Stimulated activated CD4-positive, alpha-beta T cell treated with anti-CD3 and anti-CD28 coated beads, Interleukin-1b, Interleukin-23, amount 100 ng/mL, for 1 hour (primary cell): ENCODE data around the gene PARP14.
"Not testable (repeated sequence)": the region's sequence is repeated elsewhere in the genome, so short reads cannot be mapped to it uniquely, and the experiment has no call there.

Experiments
- DNase-seq, 2 donors: peaks; one replicate each; pipeline ENCODE4 v3.0.0-alpha.2; 2020; ENCODE audit warnings: low read depth in 2 of 2

The PARP14 gene

GRCh38 chr3:122680475-122681283, at the start of gene PARP14:
PARP14 (plus strand) TSS chr3:122680839; CDS start chr3:122680884, 45 bp downstream.
- DNase-seq, result peak; percentile 10 to 43

GRCh38 chr3:122635789-122636188, 44.9 kb upstream of the PARP14 start:
- no peak for DNase-seq

- no peak for DNase-seq
These were observed 43.9 kb upstream of the PARP14 start for GRCh38 chr3:122636697-122637096.

GRCh38 chr3:122640437-122640999, 40.1 kb upstream of the PARP14 start:
- no peak for DNase-seq

- no peak for DNase-seq
These were observed 37.7 kb upstream of the PARP14 start for GRCh38 chr3:122642935-122643334.

- no peak for DNase-seq
These were observed 34.3 kb upstream of the PARP14 start for GRCh38 chr3:122646146-122646988.

GRCh38 chr3:122651233-122651907, 29.3 kb upstream of the PARP14 start:
- not testable (repeated sequence) for DNase-seq

- not testable (repeated sequence) for DNase-seq
These were observed 28.7 kb upstream of the PARP14 start for GRCh38 chr3:122651962-122652361.

- not testable (repeated sequence) for DNase-seq
These were observed 22.3 kb upstream of the PARP14 start for GRCh38 chr3:122658336-122658735.

GRCh38 chr3:122660297-122660974, 20.2 kb upstream of the PARP14 start:
- no peak for DNase-seq

- no peak for DNase-seq
These were observed 19.0 kb upstream of the PARP14 start for GRCh38 chr3:122661633-122662032.

GRCh38 chr3:122662505-122662904, 18.1 kb upstream of the PARP14 start:
- DNase-seq, result no peak

- no peak for DNase-seq
These were observed 15.3 kb upstream of the PARP14 start for GRCh38 chr3:122665226-122665786.

GRCh38 chr3:122665881-122666280, 14.8 kb upstream of the PARP14 start:
- no peak for DNase-seq

GRCh38 chr3:122668930-122669730, 11.5 kb upstream of the PARP14 start:
- no peak for DNase-seq

- DNase-seq, result no peak
These were observed 9.1 kb upstream of the PARP14 start for GRCh38 chr3:122671553-122671952.

- DNase-seq, result no peak
These were observed 6.3 kb upstream of the PARP14 start for GRCh38 chr3:122674339-122674738.

GRCh38 chr3:122676759-122677158, 3.9 kb upstream of the PARP14 start:
- DNase-seq, result no peak

GRCh38 chr3:122677216-122677615, 3.4 kb upstream of the PARP14 start:
- no peak for DNase-seq

GRCh38 chr3:122678506-122678905, 2.1 kb upstream of the PARP14 start:
- DNase-seq, result no peak
